Subcutaneous abdominal adipose tissue (tissue), 5 donors: ENCODE data around the gene SHC4.
"Not testable (repeated sequence)": the region's sequence is repeated elsewhere in the genome, so short reads cannot be mapped to it uniquely, and the experiment has no call there.

ENCODE experiments used
- H3K27ac ChIP-seq: one replicate; pipeline ENCODE4 v1.7.0; 2013; ENCODE audit warnings: low read depth, mild to moderate bottlenecking, inconsistent platforms, low read length, moderate library complexity
- H3K27me3 ChIP-seq, 5 donors: one replicate each; pipeline ENCODE4 v1.7.0; 2013; ENCODE audit warnings: low read length in 5 of 5, inconsistent platforms in 1 of 5; ENCODE audit not compliant: control insufficient read depth in 5 of 5, insufficient read depth in 4 of 5
- H3K36me3 ChIP-seq, 5 donors: one replicate each; pipeline ENCODE4 v1.7.0; 2013; ENCODE audit warnings: low read length in 5 of 5; ENCODE audit not compliant: control insufficient read depth in 5 of 5, insufficient read depth in 5 of 5
- H3K4me1 ChIP-seq, 5 donors: one replicate each; pipeline ENCODE4 v1.7.0; 2013; ENCODE audit warnings: low read length in 5 of 5, mild to moderate bottlenecking in 3 of 5, moderate library complexity in 1 of 5; ENCODE audit not compliant: control insufficient read depth in 5 of 5, insufficient read depth in 5 of 5
- H3K4me3 ChIP-seq, 5 donors: one replicate each; pipeline ENCODE4 v1.7.0; 2013; ENCODE audit warnings: low read length in 5 of 5, low read depth in 1 of 5
- H3K9ac ChIP-seq, 5 donors: one replicate each; pipeline ENCODE4 v1.7.0; 2013; ENCODE audit warnings: low read length in 5 of 5, mild to moderate bottlenecking in 4 of 5, moderate library complexity in 3 of 5
- H3K9me3 ChIP-seq, 5 donors: one replicate each; pipeline ENCODE4 v1.7.0; 2013; ENCODE audit warnings: low read length in 5 of 5; ENCODE audit not compliant: control insufficient read depth in 5 of 5
- donor health status: healthy.
- donor health status: healthy.
- donor health status: healthy.
- donor health status: healthy.
- donor health status: healthy.

SHC4 gene

DNA sequence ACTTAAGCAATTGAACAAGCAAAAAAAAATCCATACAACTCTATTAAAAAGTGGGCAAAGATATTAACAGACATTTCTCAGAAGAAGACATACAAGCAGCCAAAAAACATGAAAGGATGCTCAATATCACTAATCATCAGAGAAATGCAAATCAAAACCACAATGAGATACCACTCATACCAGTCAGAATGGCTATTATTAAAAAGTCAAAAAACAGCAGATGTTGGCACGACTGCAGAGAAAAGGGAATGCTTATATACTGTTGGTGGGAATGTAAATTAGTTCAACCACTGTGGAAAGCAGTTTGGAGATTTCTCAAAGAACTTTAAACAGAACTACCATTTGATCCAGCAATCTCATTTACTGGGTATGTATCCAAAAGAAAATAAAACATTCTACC, 7.2 kb upstream of the SHC4 start:
- not testable (repeated sequence) for H3K27me3 ChIP-seq, H3K9ac ChIP-seq, H3K9me3 ChIP-seq, H3K4me1 ChIP-seq, H3K4me3 ChIP-seq, H3K36me3 ChIP-seq, H3K27ac ChIP-seq

GRCh38 chr15:48968066-48968465, 4.3 kb upstream of the SHC4 start:
- H3K9me3 ChIP-seq = no peaks in the 10 kb centered on the region
- H3K27me3 ChIP-seq = peaks cover 0 to 9% (median 0%) of the 10 kb centered on the region in 5 donors
- H3K4me1 ChIP-seq = peaks cover 0 to 17% (median 13%) of the 10 kb centered on the region in 5 donors
- H3K9ac ChIP-seq = no peak overlapping the region
- H3K36me3 ChIP-seq = no peaks in the 10 kb centered on the region
- no peak overlapping the region for H3K27ac ChIP-seq
- H3K4me3 ChIP-seq = no peak overlapping the region

- Histone ChIP-seq H3K36me3 (no peaks in the 10 kb centered on the region), H3K4me3 (no peak overlapping the region), H3K9ac (no peak overlapping the region), H3K27me3 (peaks cover 0 to 9% (median 0%) of the 10 kb centered on the region in 5 donors), H3K4me1 (peaks cover 0 to 24% (median 20%) of the 10 kb centered on the region in 5 donors), H3K27ac (no peak overlapping the region), H3K9me3 (no peaks in the 10 kb centered on the region)
Measured at GRCh38 chr15:48967336-48967735, 3.6 kb upstream of the SHC4 start.

DNA sequence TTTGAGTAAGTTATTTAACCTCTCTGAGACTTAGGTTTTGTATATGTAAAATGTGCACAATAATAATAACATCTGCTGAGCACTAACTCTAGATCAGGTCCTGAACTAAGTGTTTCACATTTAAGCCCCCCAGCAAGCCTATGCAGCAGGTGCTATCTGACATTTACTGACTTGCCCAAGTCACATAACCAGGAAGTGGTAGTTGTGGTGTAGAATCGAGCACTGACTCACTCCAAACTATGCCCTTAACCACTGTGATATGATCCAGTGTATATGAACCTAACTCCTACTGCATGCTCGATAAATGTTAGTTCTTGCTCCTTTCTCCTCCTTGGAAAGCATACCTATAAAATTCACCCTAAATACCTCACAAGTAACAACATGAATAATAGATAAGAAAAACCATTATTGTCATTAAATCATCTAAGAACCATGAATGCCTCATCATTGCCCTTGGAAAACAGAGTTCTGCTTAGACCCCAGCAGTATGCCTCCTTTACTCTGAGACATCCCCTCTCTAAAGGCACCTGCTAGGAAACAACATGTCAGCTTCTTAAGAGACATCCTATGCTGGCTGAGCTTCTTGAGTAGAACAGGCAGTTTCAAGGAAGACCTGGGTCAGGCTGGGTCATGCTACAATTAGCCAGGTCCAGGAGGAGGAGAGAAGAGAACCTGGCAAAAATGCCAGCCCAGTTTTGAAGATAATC, 3.0 kb upstream of the SHC4 start:
- Histone ChIP-seq H3K4me1 (peaks cover 0 to 24% (median 20%) of the 10 kb centered on the region in 5 donors), H3K9ac (no peak overlapping the region), H3K27ac (no peak overlapping the region), H3K4me3 (no peak overlapping the region), H3K36me3 (no peaks in the 10 kb centered on the region), H3K27me3 (peaks cover 0 to 12% (median 0%) of the 10 kb centered on the region in 5 donors), H3K9me3 (no peaks in the 10 kb centered on the region)

DNA sequence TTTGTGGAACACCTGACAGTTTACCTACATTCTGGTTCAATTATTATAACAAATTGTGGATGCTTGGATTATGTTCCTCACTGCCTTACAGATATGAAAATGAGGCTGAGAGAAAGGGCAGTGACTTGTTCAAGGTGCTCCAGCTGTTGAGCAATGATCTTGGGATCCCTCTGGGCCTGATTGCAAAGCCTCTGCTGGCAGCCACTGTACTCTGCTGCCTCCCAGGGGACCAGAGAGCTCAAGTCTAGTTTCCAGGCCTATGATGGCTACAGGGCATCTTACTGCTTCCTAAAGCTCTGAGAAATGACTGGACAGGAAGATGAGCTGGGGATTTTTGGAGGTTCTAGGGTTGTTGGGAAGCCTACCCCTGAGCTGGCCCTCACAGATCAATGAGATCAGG, 2.3 kb upstream of the SHC4 start:
- no peak overlapping the region for H3K27ac ChIP-seq

GRCh38 chr15:48964898-48965297, 1.2 kb upstream of the SHC4 start:
- no peak overlapping the region for H3K9ac ChIP-seq
- no peaks in the 10 kb centered on the region for H3K9me3 ChIP-seq
- no peak overlapping the region for H3K27ac ChIP-seq

More for the DNA sequence above, 2.3 kb upstream of the SHC4 start:
- Histone ChIP-seq H3K4me3 (no peak overlapping the region), H3K4me1 (peaks cover 0 to 24% (median 20%) of the 10 kb centered on the region in 5 donors), H3K36me3 (no peaks in the 10 kb centered on the region), H3K9ac (no peak overlapping the region), H3K27me3 (peaks cover 0 to 12% (median 0%) of the 10 kb centered on the region in 5 donors), H3K9me3 (no peaks in the 10 kb centered on the region)

GRCh38 chr15:48962662-48963523, 826 bp downstream of the SHC4 start:
- Histone ChIP-seq H3K27me3 (peaks cover 0 to 12% (median 0%) of the 10 kb centered on the region in 5 donors), H3K4me3 (peak overlapping the region; percentile 47 to 69 (median 65)), H3K27ac (no peak overlapping the region), H3K9ac (peak overlapping the region in 4 of 5 donors; percentile 26 to 62 (median 40)), H3K9me3 (no peaks in the 10 kb centered on the region), H3K4me1 (peaks cover 0 to 24% (median 20%) of the 10 kb centered on the region in 5 donors), H3K36me3 (no peaks in the 10 kb centered on the region)

More at GRCh38 chr15:48964898-48965297, 1.2 kb upstream of the SHC4 start:
- no peak overlapping the region for H3K4me3 ChIP-seq
- no peaks in the 10 kb centered on the region for H3K36me3 ChIP-seq
- H3K4me1 ChIP-seq = peaks cover 0 to 24% (median 20%) of the 10 kb centered on the region in 5 donors
- H3K27me3 ChIP-seq = peaks cover 0 to 12% (median 0%) of the 10 kb centered on the region in 5 donors

DNA sequence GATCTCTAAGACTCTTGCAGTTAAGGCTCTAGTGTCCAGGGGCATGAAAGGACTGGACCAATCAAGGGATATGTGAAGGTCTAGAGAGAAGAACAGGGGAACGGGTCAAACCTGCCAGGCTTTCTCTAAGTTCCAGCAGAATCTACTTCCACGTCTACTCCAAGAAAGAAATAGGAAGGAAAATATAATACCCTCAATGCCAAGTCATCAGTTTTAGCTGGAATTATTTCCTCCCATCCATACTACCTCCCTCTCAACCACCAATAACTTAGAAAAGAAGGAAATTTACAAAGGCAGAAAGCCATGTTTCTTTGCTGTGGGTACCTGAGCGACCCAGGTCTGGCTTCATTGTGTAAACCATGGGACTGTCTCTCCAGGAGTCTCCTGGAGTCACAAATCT, 7.8 kb downstream of the SHC4 start:
- peaks cover 0 to 2% (median 0%) of the 10 kb centered on the region in 5 donors for H3K27me3 ChIP-seq
- no peak overlapping the region for H3K9ac ChIP-seq
- no peak overlapping the region for H3K4me3 ChIP-seq
- H3K9me3 ChIP-seq = no peaks in the 10 kb centered on the region
- H3K27ac ChIP-seq = no peak overlapping the region
- H3K4me1 ChIP-seq = peaks cover 0 to 13% (median 0%) of the 10 kb centered on the region in 5 donors
- no peaks in the 10 kb centered on the region for H3K36me3 ChIP-seq

- Histone ChIP-seq H3K4me3 (no peak overlapping the region), H3K27ac (no peak overlapping the region), H3K9ac (no peak overlapping the region), H3K9me3 (no peaks in the 10 kb centered on the region), H3K36me3 (no peaks in the 10 kb centered on the region), H3K4me1 (peaks cover 0 to 13% (median 0%) of the 10 kb centered on the region in 5 donors), H3K27me3 (peaks cover 0 to 2% (median 0%) of the 10 kb centered on the region in 5 donors)
Measured at GRCh38 chr15:48955370-48955769, 8.3 kb downstream of the SHC4 start.

DNA sequence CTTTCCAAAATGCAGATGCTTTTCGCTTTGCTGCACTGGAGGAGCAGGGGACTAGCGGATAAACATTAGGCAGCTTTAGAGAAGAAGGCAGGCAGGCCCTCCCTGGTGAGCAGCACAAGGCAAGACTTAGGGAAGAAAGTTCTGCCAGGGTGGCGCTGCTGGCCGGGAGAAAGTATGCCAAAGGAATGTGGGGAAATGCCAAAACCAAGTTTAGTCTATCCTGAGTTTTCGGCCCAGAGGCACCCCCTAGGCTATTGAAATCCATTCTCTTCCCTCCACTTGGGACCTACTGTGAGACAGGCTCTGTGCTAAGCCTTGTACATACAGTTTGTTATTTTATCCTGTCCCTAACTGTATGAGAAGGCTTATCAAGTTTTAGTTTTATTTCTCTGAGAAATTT, 9.2 kb downstream of the SHC4 start:
- Histone ChIP-seq H3K4me3 (no peak overlapping the region), H3K4me1 (peaks cover 0 to 13% (median 0%) of the 10 kb centered on the region in 5 donors), H3K27ac (no peak overlapping the region), H3K9me3 (no peaks in the 10 kb centered on the region), H3K36me3 (no peaks in the 10 kb centered on the region), H3K9ac (no peak overlapping the region), H3K27me3 (peaks cover 0 to 2% (median 0%) of the 10 kb centered on the region in 5 donors)
